ENCODE results near the gene SH3RF2. TPM values are rescaled to one million over a fixed set of nuclear protein-coding genes. Genes with fewer than 3 reads are reported as not detected.

SH3RF2 gene
- total RNA-seq, 2 experiments from 2014 or later = not detected

DNA sequence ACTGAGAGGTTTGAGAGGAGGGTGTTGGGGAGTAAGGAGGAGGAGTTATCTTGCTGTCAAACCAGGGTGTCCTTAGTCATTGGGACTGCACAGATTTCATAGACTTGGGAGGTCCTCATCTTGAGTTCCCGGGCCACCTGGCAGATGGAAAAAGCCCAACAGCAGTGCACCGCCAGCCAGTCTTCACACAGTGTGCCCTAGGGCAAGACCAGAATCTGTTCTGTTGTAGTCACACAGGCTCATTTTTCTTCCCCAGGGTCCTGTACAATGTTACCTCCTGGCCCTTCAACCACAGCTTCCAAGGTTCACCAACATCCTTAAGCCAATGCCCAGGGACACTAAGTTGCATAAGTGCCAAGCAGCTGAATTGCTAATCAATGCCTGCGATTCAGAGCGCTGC lies 148.0 kb downstream of the SH3RF2 start:
- POLR2A ChIA-PET = no interaction called here
- CTCF ChIA-PET (ENCODE audit: unreplicated experiment) = no interaction called here
- H3K27ac ChIP-seq (ENCODE audit: low read depth, low read length, poor library complexity, severe bottlenecking) = no peak overlapping the region
- peaks cover 8% of the 10 kb centered on the region for H3K4me1 ChIP-seq (ENCODE audit: insufficient read depth, low read length, poor library complexity, severe bottlenecking)
- no peak overlapping the region for H2AFZ ChIP-seq (ENCODE audit: low read length)
- no peak overlapping the region for H3K4me2 ChIP-seq (ENCODE audit: low read length)
- TF ChIP-seq, protein P1, sequence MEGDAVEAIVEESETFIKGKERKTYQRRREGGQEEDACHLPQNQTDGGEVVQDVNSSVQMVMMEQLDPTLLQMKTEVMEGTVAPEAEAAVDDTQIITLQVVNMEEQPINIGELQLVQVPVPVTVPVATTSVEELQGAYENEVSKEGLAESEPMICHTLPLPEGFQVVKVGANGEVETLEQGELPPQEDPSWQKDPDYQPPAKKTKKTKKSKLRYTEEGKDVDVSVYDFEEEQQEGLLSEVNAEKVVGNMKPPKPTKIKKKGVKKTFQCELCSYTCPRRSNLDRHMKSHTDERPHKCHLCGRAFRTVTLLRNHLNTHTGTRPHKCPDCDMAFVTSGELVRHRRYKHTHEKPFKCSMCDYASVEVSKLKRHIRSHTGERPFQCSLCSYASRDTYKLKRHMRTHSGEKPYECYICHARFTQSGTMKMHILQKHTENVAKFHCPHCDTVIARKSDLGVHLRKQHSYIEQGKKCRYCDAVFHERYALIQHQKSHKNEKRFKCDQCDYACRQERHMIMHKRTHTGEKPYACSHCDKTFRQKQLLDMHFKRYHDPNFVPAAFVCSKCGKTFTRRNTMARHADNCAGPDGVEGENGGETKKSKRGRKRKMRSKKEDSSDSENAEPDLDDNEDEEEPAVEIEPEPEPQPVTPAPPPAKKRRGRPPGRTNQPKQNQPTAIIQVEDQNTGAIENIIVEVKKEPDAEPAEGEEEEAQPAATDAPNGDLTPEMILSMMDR (conservative IDR thresholded peaks at IDR 0.05; ENCODE audit: low read length) = no peak
- TF ChIP-seq EZH2phosphoT487 (IDR thresholded peaks at IDR 0.05; ENCODE audit: borderline replicate concordance, low read depth, low read length) = no peak
- no peaks in the 10 kb centered on the region for H3K9me3 ChIP-seq (ENCODE audit: low read length)
- intact Hi-C loops (cut with micrococcal nuclease; ENCODE audit: unreplicated experiment) = no loop called here
- H3K9me2 ChIP-seq (ENCODE audit: insufficient read depth, low read length) = no peaks in the 10 kb centered on the region
- no peak for DNase-seq (ENCODE audit: low spot score)
- H3K4me3 ChIP-seq (ENCODE audit: low read depth, low read length, poor library complexity, severe bottlenecking) = no peak overlapping the region
- no peaks in the 10 kb centered on the region for H3K36me3 ChIP-seq (ENCODE audit: insufficient read depth, low read length)
- no peaks in the 10 kb centered on the region for H3K79me2 ChIP-seq (ENCODE audit: insufficient read depth, low read depth, low read length)
- no TSS peak for BruUV-seq (replicated peaks)
- H4K20me1 ChIP-seq (ENCODE audit: insufficient read depth, low read length) = no peaks in the 10 kb centered on the region

DNA sequence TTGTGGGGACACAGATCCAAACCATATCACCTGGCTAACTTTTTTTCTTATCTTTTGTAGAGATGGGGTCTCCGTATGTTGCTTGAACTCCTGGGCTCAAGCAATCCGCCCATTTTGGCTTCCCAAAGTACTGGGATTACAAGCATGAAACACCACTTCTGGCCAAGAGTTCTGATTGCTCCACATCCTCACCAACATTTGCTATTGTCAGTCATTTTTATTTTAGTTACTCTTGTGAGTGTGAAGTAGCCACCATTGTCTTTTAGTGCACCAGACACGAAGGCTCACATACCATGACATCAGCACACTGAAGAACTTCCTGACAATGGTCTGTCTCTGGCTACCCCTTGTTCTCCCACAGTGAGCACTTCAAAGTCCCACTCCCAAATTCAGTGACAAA lies 151.7 kb downstream of the SH3RF2 start:
- Histone ChIP-seq H3K4me3 (ENCODE audit: low read depth, low read length, poor library complexity, severe bottlenecking) (no peak overlapping the region), H3K27ac (ENCODE audit: low read depth, low read length, poor library complexity, severe bottlenecking) (no peak overlapping the region), H3K9me3 (ENCODE audit: low read length) (no peaks in the 10 kb centered on the region), H3K36me3 (ENCODE audit: insufficient read depth, low read length) (no peaks in the 10 kb centered on the region), H2AFZ (ENCODE audit: low read length) (no peak overlapping the region), H3K4me1 (ENCODE audit: insufficient read depth, low read length, poor library complexity, severe bottlenecking) (no peaks in the 10 kb centered on the region), H3K79me2 (ENCODE audit: insufficient read depth, low read depth, low read length) (no peaks in the 10 kb centered on the region), H4K20me1 (ENCODE audit: insufficient read depth, low read length) (no peaks in the 10 kb centered on the region), H3K4me2 (ENCODE audit: low read length) (no peak overlapping the region), H3K9me2 (ENCODE audit: insufficient read depth, low read length) (no peaks in the 10 kb centered on the region)
- TF ChIP-seq, protein P1 (conservative IDR thresholded peaks at IDR 0.05; ENCODE audit: low read length) = no peak
- no peak for TF ChIP-seq EZH2phosphoT487 (IDR thresholded peaks at IDR 0.05; ENCODE audit: borderline replicate concordance, low read depth, low read length)
- BruUV-seq (replicated peaks) = no TSS peak
- ChIA-PET POLR2A (no interaction called here), CTCF (ENCODE audit: unreplicated experiment) (no interaction called here)
- no peak for DNase-seq (ENCODE audit: low spot score)
- intact Hi-C loops (cut with micrococcal nuclease; ENCODE audit: unreplicated experiment) = no loop called here

DNA sequence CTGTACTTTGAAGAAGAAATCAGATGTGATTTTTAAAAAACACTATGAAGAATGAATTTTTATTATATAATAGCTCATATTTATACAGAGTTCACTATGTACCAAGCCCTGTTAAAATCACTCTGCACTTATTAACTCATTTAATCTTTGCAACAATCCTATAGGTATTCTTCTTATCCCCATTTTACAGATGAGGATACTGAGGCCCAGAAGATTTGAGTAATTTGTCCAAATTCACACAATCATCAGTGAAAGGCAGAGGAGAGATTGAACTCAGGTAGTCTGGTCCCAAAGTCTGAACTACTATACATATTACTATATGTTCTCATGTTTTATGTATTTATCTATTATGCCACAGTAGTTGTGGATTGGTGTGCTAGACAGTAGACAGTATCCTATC lies 152.9 kb downstream of the SH3RF2 start:
- no peak overlapping the region for H3K27ac ChIP-seq (ENCODE audit: low read depth, low read length, poor library complexity, severe bottlenecking)
- no peak overlapping the region for H2AFZ ChIP-seq (ENCODE audit: low read length)
- no peaks in the 10 kb centered on the region for H3K9me2 ChIP-seq (ENCODE audit: insufficient read depth, low read length)
- intact Hi-C loops (cut with micrococcal nuclease; ENCODE audit: unreplicated experiment) = no loop called here
- no peak overlapping the region for H3K4me3 ChIP-seq (ENCODE audit: low read depth, low read length, poor library complexity, severe bottlenecking)
- no peaks in the 10 kb centered on the region for H3K4me1 ChIP-seq (ENCODE audit: insufficient read depth, low read length, poor library complexity, severe bottlenecking)
- H4K20me1 ChIP-seq (ENCODE audit: insufficient read depth, low read length) = no peaks in the 10 kb centered on the region
- no peak overlapping the region for H3K4me2 ChIP-seq (ENCODE audit: low read length)
- TF ChIP-seq EZH2phosphoT487 (IDR thresholded peaks at IDR 0.05; ENCODE audit: borderline replicate concordance, low read depth, low read length) = no peak
- TF ChIP-seq, protein P1 (conservative IDR thresholded peaks at IDR 0.05; ENCODE audit: low read length) = no peak
- no peaks in the 10 kb centered on the region for H3K9me3 ChIP-seq (ENCODE audit: low read length)
- ChIA-PET POLR2A (interaction anchor here (0.6 to 1.0 kb wide), 3 partner anchors 16 to 210 kb away, joined by 3 to 4 read pairs (median 3); no protein-coding TSS in a partner anchor), CTCF (ENCODE audit: unreplicated experiment) (no interaction called here)
- no peak for DNase-seq (ENCODE audit: low spot score)
- BruUV-seq (replicated peaks) = no TSS peak
- H3K79me2 ChIP-seq (ENCODE audit: insufficient read depth, low read depth, low read length) = no peaks in the 10 kb centered on the region
- H3K36me3 ChIP-seq (ENCODE audit: insufficient read depth, low read length) = no peaks in the 10 kb centered on the region

Data from OCI-LY7 (cell line).